ENCODE data around the gene ARHGAP1. TPM values are rescaled to one million over a fixed set of nuclear protein-coding genes. Genes with fewer than 3 reads are reported as not detected.

Gene ARHGAP1
- total and polyA plus RNA-seq, 2 donors (not counting 3 experiments of a cell fraction or from before 2014, with no cell fraction given): 30.9 to 58.2 TPM

DNA sequence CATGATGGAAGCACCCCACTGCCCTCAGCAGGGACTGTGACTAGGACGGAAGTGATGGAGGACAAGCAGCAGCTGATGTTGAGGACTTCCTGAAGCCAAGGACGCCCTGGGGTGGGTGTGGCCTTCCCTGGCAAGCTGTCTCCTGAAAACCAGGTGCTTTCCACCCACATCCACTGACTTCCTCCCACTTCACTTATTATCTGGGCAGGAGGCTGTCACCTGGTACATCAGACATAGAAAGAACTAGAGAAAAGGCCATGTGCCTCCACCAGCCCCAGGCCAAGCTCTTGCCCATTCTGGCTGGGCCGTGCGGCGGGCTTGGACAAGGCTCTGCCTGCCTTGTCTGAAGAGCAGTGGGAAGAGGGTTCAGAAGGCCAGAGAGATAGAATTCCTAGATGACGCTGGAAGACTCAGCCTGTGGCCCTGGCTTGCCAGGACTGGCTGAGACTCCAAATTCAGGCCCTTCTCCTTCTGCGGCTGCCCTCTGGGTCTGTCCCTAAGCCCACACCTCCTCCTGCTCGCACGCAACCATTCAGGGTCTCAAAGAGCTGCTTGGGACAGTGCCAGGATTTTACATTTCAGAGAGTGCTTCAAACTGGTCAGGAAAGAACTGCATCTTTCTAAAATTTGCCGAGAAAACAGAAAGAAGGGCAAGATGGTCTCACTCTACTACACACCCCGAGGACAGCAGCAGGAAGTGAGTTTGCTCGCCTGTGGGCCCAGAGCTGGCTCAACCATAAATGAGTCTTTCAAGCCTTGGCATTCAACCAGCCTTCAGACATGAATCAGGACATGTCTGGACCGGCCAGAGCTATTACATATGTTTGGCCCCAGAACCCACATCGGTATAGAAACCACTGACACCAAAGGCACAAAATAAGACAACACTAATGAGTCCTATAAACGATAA, 13.3 kb downstream of the ARHGAP1 start:
- dilution Hi-C loops (cut with MboI; ENCODE audit: extremely low pct_ligation_motif_present, low sequenced_read_pairs): no loop called here
- FAIRE-seq (peak; percentile 26), DNase-seq (ENCODE audit: low read depth, low spot score) (no peak)
- no peak overlapping the region for H3K4me3 ChIP-seq (replicated peaks in 1 of 3; ENCODE audit: insufficient read depth in 1 of 3, low read depth in 1 of 3, low read length in 3 of 3)
- H3K4me1 ChIP-seq (ENCODE audit: control insufficient read depth, extremely low read depth, insufficient read depth, low read length): no peaks in the 10 kb centered on the region
- H3K36me3 ChIP-seq (ENCODE audit: control insufficient read depth in 2 of 2, extremely low read depth in 1 of 2, insufficient read depth in 2 of 2, low read length in 2 of 2): peaks cover 2 to 13% of the 10 kb centered on the region in 2 experiments
- H3K79me2 ChIP-seq (ENCODE audit: control insufficient read depth, insufficient read depth, low read length): no peaks in the 10 kb centered on the region
- POLR2A ChIA-PET: interaction anchor here (0.6 kb wide), 1 partner anchor 13 kb away, joined by 3 read pairs; the partner anchor contains the start of genes ARHGAP1 and ZNF408
- no peak overlapping the region for H3K4me2 ChIP-seq (ENCODE audit: insufficient read depth, low read length)
- intact Hi-C loops (cut with micrococcal nuclease): no loop called here
- H3K27ac ChIP-seq (ENCODE audit: insufficient read depth, low read depth, low read length): no peak overlapping the region
- CTCF ChIA-PET: no interaction called here
- H2AFZ ChIP-seq (ENCODE audit: low read depth, low read length): no peak overlapping the region
- TF ChIP-seq FOS (IDR thresholded peaks at IDR 0.05; ENCODE audit: borderline replicate concordance, insufficient read depth, low read length) (no peak), JUN (IDR thresholded peaks at IDR 0.05; ENCODE audit: borderline replicate concordance, insufficient read depth, insufficient read length, low read depth) (no peak), MYC (IDR thresholded peaks at IDR 0.05; ENCODE audit: low read depth, low read length) (no peak), EZH2 (IDR thresholded peaks at IDR 0.05; ENCODE audit: borderline replicate concordance, low read depth, low read length, severe bottlenecking) (no peak), GATA2 (IDR thresholded peaks at IDR 0.05; ENCODE audit: insufficient read depth, insufficient read length, low read depth, low read length) (no peak), POLR2A (IDR thresholded peaks at IDR 0.05; ENCODE audit: low read depth, low read length) (no peak), POLR2AphosphoS5 (IDR thresholded peaks at IDR 0.05; ENCODE audit: insufficient read depth, low read depth, low read length) (no peak)
- TF ChIP-seq, protein P1, sequence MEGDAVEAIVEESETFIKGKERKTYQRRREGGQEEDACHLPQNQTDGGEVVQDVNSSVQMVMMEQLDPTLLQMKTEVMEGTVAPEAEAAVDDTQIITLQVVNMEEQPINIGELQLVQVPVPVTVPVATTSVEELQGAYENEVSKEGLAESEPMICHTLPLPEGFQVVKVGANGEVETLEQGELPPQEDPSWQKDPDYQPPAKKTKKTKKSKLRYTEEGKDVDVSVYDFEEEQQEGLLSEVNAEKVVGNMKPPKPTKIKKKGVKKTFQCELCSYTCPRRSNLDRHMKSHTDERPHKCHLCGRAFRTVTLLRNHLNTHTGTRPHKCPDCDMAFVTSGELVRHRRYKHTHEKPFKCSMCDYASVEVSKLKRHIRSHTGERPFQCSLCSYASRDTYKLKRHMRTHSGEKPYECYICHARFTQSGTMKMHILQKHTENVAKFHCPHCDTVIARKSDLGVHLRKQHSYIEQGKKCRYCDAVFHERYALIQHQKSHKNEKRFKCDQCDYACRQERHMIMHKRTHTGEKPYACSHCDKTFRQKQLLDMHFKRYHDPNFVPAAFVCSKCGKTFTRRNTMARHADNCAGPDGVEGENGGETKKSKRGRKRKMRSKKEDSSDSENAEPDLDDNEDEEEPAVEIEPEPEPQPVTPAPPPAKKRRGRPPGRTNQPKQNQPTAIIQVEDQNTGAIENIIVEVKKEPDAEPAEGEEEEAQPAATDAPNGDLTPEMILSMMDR (IDR thresholded peaks at IDR 0.05; ENCODE audit: extremely low read depth in 1 of 2, insufficient read depth in 1 of 2, low read depth in 1 of 2, low read length in 2 of 2): no peak
- TF ChIP-seq, protein P2, sequence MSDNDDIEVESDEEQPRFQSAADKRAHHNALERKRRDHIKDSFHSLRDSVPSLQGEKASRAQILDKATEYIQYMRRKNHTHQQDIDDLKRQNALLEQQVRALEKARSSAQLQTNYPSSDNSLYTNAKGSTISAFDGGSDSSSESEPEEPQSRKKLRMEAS (IDR thresholded peaks at IDR 0.05; ENCODE audit: insufficient read depth, insufficient read length): no peak
- H4K20me1 ChIP-seq (replicated peaks; ENCODE audit: control insufficient read depth, extremely low read depth, insufficient read depth, low read length): no peaks in the 10 kb centered on the region
- H3K27me3 ChIP-seq (ENCODE audit: control insufficient read depth in 2 of 2, insufficient read depth in 2 of 2, low read length in 2 of 2): no peaks in the 10 kb centered on the region
- no peaks in the 10 kb centered on the region for H3K9me3 ChIP-seq (replicated peaks; ENCODE audit: control insufficient read depth, insufficient read depth, low read length)
- no TSS peak for BruUV-seq (replicated peaks)
- H3K9me1 ChIP-seq (replicated peaks; ENCODE audit: control insufficient read depth, extremely low read depth, insufficient read depth, low read length): no peaks in the 10 kb centered on the region
- H3K9ac ChIP-seq (replicated peaks; ENCODE audit: extremely low read depth, insufficient read depth, low read length): no peak overlapping the region
